Medulla oblongata (tissue), 1 donor: ENCODE data around the gene TRERF1.

Source experiments
- DNase-seq: peaks from one replicate; pipeline ENCODE4 v3.0.0-alpha.2; 2015; ENCODE audit errors: extremely low spot score

The TRERF1 gene

GRCh38 chr6:42394881-42395620, 56.7 kb downstream of the TRERF1 start:
- DNase-seq, result peak; percentile 43

GRCh38 chr6:42394151-42394550, 57.6 kb downstream of the TRERF1 start:
- no peak for DNase-seq

- no peak for DNase-seq
Measured at GRCh38 chr6:42393339-42393738, 58.4 kb downstream of the TRERF1 start.

- no peak for DNase-seq
Measured at GRCh38 chr6:42392833-42393232, 58.9 kb downstream of the TRERF1 start.

- DNase-seq, result no peak
Measured at GRCh38 chr6:42391441-42391840, 60.3 kb downstream of the TRERF1 start.

GRCh38 chr6:42390228-42390934, 61.3 kb downstream of the TRERF1 start:
- no peak for DNase-seq

- no peak for DNase-seq
Measured at GRCh38 chr6:42389736-42390135, 62.0 kb downstream of the TRERF1 start.

- no peak for DNase-seq
Measured at GRCh38 chr6:42388046-42388445, 63.7 kb downstream of the TRERF1 start.

GRCh38 chr6:42387336-42387735, 64.4 kb downstream of the TRERF1 start:
- DNase-seq, result no peak

GRCh38 chr6:42385339-42385738, 66.4 kb downstream of the TRERF1 start:
- no peak for DNase-seq

- no peak for DNase-seq
Measured at GRCh38 chr6:42383421-42384205, 68.1 kb downstream of the TRERF1 start.

- DNase-seq, result no peak
Measured at GRCh38 chr6:42381850-42382249, 69.9 kb downstream of the TRERF1 start.

- DNase-seq, result no peak
Measured at GRCh38 chr6:42380228-42380979, 71.3 kb downstream of the TRERF1 start.

- peak; percentile 38 for DNase-seq
Measured at GRCh38 chr6:42378536-42378935, 73.2 kb downstream of the TRERF1 start.

- no peak for DNase-seq
Measured at GRCh38 chr6:42378125-42378524, 73.6 kb downstream of the TRERF1 start.

GRCh38 chr6:42375007-42375635, 76.6 kb downstream of the TRERF1 start:
- no peak for DNase-seq

GRCh38 chr6:42374018-42374669, 77.6 kb downstream of the TRERF1 start:
- no peak for DNase-seq

GRCh38 chr6:42372699-42373098, 79.0 kb downstream of the TRERF1 start:
- DNase-seq, result no peak

- no peak for DNase-seq
Measured at GRCh38 chr6:42370323-42370985, 81.3 kb downstream of the TRERF1 start.

- DNase-seq, result no peak
Measured at GRCh38 chr6:42369568-42369967, 82.2 kb downstream of the TRERF1 start.
